GM23248 (cell line): ENCODE data around the gene CFB.

Experiments used
- EZH2 ChIP-seq: fragments of 200-600 bp; sonication (generic); IDR thresholded peaks from 2 replicates; pipeline ENCODE4 v1.6.1; 2018; ENCODE audit warnings: antibody characterized with exemption, mild to moderate bottlenecking; ENCODE audit not compliant: insufficient read depth, poor library complexity, severe bottlenecking
- EZH2phosphoT487 ChIP-seq: fragments of 200-600 bp; sonication (generic); IDR thresholded peaks from 2 replicates; pipeline ENCODE4 v1.6.1; 2018; ENCODE audit warnings: antibody characterized with exemption, moderate library complexity, mild to moderate bottlenecking, low read depth; ENCODE audit not compliant: insufficient read depth

DNA sequence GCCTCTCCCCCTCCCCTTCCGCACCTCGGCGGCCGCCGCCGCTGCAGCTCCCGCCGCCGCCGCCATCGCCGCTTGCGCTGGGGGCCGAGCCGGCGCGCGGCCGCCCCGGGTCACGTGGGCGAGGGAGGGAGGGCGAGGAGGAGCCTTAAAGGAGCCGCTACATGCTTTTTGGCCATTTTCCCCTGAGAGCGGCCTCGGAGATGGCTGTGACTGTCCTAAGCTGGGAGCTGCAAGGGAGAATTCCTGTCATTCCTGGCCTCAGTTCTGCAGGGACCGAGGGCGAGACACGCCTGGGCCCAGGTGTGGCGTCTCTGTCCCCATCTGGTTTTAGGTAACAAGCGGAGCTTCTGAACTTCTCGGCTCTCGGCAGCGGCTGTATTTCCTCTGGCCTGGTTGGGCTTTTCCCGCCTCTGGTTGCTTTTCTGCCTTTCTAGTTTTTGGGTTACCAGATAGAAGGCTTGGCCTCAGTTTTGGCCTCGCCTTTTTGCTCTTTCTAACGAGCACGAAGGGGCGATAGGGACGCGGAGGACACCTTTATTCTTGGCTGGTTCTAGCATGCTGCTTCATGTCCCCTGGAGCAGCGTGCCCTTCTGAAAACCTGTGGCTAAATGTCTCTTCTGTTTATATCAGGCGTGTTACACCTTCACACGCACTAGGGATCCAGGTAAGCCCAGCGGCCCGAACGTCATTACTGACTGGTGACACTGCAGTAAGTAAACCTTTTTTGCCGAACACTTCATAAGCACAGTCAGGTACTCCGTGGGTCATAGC is 48.1 kb upstream of the CFB start, which contains the start of gene EHMT2:
- TF ChIP-seq EZH2phosphoT487 (no peak), EZH2 (no peak)
